WTC11 (cell line): ENCODE results near the gene NDUFV2. TPM values are rescaled to one million over a fixed set of nuclear protein-coding genes. Genes with fewer than 3 reads are reported as not detected.

Source experiments
- ATAC-seq: fragments of 200-7000 bp; cut with Tn5 transposase; 2 replicates; pipeline ENCODE4 v1.10.0; 2021; ENCODE audit warnings: mild to moderate bottlenecking, moderate library complexity
- CTCF ChIA-PET: fragments of 300-600 bp; sonication (Branson Sonifier 250); formaldehyde crosslinking; loops from one replicate; lab custom pipeline; 2021; ENCODE audit warnings: antibody characterized with exemption; lab: Charles Lee
- POLR2A ChIA-PET: fragments of 350-600 bp; sonication (Branson Sonifier 250); formaldehyde crosslinking; loops from one replicate; lab custom pipeline; 2021; ENCODE audit warnings: antibody characterized with exemption; lab: Charles Lee
- DNase-seq: peaks from one replicate; pipeline ENCODE4 v3.0.0; 2021; ENCODE audit warnings: low spot score
- H3K27ac Mint-ChIP-seq: 2 replicates; pipeline ENCODE4 v1.8.0; 2021; ENCODE audit warnings: mixed read lengths
- H3K27me3 Mint-ChIP-seq: 2 replicates; pipeline ENCODE4 v1.8.0; 2021; ENCODE audit warnings: low read depth, mild to moderate bottlenecking, moderate library complexity, mixed read lengths
- H3K36me3 Mint-ChIP-seq: 2 replicates; pipeline ENCODE4 v1.8.0; 2021; ENCODE audit warnings: mixed read lengths
- H3K4me1 Mint-ChIP-seq: 2 replicates; pipeline ENCODE4 v1.8.0; 2022; ENCODE audit warnings: mixed read lengths
- H3K4me3 Mint-ChIP-seq: 2 replicates; pipeline ENCODE4 v1.8.0; 2021; ENCODE audit warnings: mild to moderate bottlenecking, moderate library complexity, mixed read lengths
- H3K9me3 Mint-ChIP-seq: 2 replicates; pipeline ENCODE4 v1.8.0; 2021; ENCODE audit warnings: mixed read lengths
- ATF1 ChIP-seq: sonication (generic); formaldehyde crosslinking; IDR thresholded peaks from 2 replicates; pipeline ENCODE4 v1.8.1; 2023; ENCODE audit warnings: mild to moderate bottlenecking, moderate library complexity, missing genetic modification reagents
- ATF3 ChIP-seq: sonication (generic); formaldehyde crosslinking; conservative IDR thresholded peaks from 2 replicates; pipeline ENCODE4 v1.8.1; 2022; ENCODE audit warnings: mild to moderate bottlenecking, missing genetic modification reagents
- CREB1 ChIP-seq: sonication (generic); formaldehyde crosslinking; IDR thresholded peaks from 2 replicates; pipeline ENCODE4 v1.8.0; 2023; ENCODE audit warnings: mild to moderate bottlenecking, missing genetic modification reagents
- EMX1 ChIP-seq: fragments of 250-450 bp; sonication (Bioruptor Pico); IDR thresholded peaks from 2 replicates; pipeline ENCODE4 v1.8.0; 2021; ENCODE audit warnings: mild to moderate bottlenecking
- GRHL2 ChIP-seq: fragments of 250-450 bp; sonication (Bioruptor Pico); IDR thresholded peaks from 2 replicates; pipeline ENCODE4 v1.8.0; 2022; ENCODE audit warnings: mild to moderate bottlenecking, moderate library complexity; ENCODE audit not compliant: insufficient replicate concordance, severe bottlenecking
- GTF2I ChIP-seq: fragments of 250-450 bp; sonication (Bioruptor Pico); conservative IDR thresholded peaks from 2 replicates; pipeline ENCODE4 v1.4.0; 2021; ENCODE audit warnings: mild to moderate bottlenecking
- NFATC4 ChIP-seq: fragments of 250-450 bp; sonication (Bioruptor Pico); IDR thresholded peaks from 2 replicates; pipeline ENCODE4 v1.9.0; 2021; ENCODE audit warnings: mild to moderate bottlenecking
- NFE2L1 ChIP-seq: sonication (generic); formaldehyde crosslinking; IDR thresholded peaks from 2 replicates; pipeline ENCODE4 v1.8.1; 2023; ENCODE audit warnings: missing genetic modification reagents
- NR3C1 ChIP-seq: sonication (generic); formaldehyde crosslinking; conservative IDR thresholded peaks from 2 replicates; pipeline ENCODE4 v1.8.1; 2023; ENCODE audit warnings: low read depth, mild to moderate bottlenecking, missing genetic modification reagents
- OVOL2 ChIP-seq: fragments of 250-450 bp; sonication (Bioruptor Pico); IDR thresholded peaks from 2 replicates; pipeline ENCODE4 v1.9.0; 2021; ENCODE audit warnings: mild to moderate bottlenecking, borderline replicate concordance
- PRRX2 ChIP-seq: fragments of 250-450 bp; sonication (Bioruptor Pico); IDR thresholded peaks from 2 replicates; pipeline ENCODE4 v1.8.0; 2021; ENCODE audit warnings: mild to moderate bottlenecking
- TP53 ChIP-seq: sonication (generic); formaldehyde crosslinking; IDR thresholded peaks from 2 replicates; pipeline ENCODE4 v1.8.1; 2023; ENCODE audit warnings: mild to moderate bottlenecking, missing genetic modification reagents
- ZNF232 ChIP-seq: sonication (generic); formaldehyde crosslinking; IDR thresholded peaks from 2 replicates; pipeline ENCODE4 v1.8.0; 2022; ENCODE audit warnings: mild to moderate bottlenecking, missing genetic modification reagents
- ZNF317 ChIP-seq: sonication (generic); formaldehyde crosslinking; IDR thresholded peaks from 2 replicates; pipeline ENCODE4 v1.8.1; 2023; ENCODE audit warnings: low read depth, mild to moderate bottlenecking, moderate library complexity, missing genetic modification reagents, borderline replicate concordance
- total RNA-seq: library from RNA; stranded (reverse); gene quantifications from 3 replicates; pipeline ENCODE4 v1.2.3, GENCODE V29; 2021
- TF ChIP-seq, protein P1 (sequence below): sonication (generic); formaldehyde crosslinking; IDR thresholded peaks from 2 replicates; pipeline ENCODE4 v1.8.0; 2022; ENCODE audit warnings: mild to moderate bottlenecking, missing genetic modification reagents
- TF ChIP-seq, protein P2 (sequence below): sonication (generic); formaldehyde crosslinking; IDR thresholded peaks from 2 replicates; pipeline ENCODE4 v1.8.0; 2022; ENCODE audit warnings: mild to moderate bottlenecking, missing genetic modification reagents
- TF ChIP-seq, protein P3 (sequence below): sonication (generic); formaldehyde crosslinking; IDR thresholded peaks from 2 replicates; pipeline ENCODE4 v1.8.1; 2022; ENCODE audit warnings: missing genetic modification reagents, borderline replicate concordance
- TF ChIP-seq, protein P4 (sequence below): sonication (generic); formaldehyde crosslinking; IDR thresholded peaks from 2 replicates; pipeline ENCODE4 v1.8.1; 2023; ENCODE audit warnings: mild to moderate bottlenecking, missing genetic modification reagents, moderate library complexity

NDUFV2 gene
- total RNA-seq, 1 experiment from 2014 or later: 192 TPM

DNA sequence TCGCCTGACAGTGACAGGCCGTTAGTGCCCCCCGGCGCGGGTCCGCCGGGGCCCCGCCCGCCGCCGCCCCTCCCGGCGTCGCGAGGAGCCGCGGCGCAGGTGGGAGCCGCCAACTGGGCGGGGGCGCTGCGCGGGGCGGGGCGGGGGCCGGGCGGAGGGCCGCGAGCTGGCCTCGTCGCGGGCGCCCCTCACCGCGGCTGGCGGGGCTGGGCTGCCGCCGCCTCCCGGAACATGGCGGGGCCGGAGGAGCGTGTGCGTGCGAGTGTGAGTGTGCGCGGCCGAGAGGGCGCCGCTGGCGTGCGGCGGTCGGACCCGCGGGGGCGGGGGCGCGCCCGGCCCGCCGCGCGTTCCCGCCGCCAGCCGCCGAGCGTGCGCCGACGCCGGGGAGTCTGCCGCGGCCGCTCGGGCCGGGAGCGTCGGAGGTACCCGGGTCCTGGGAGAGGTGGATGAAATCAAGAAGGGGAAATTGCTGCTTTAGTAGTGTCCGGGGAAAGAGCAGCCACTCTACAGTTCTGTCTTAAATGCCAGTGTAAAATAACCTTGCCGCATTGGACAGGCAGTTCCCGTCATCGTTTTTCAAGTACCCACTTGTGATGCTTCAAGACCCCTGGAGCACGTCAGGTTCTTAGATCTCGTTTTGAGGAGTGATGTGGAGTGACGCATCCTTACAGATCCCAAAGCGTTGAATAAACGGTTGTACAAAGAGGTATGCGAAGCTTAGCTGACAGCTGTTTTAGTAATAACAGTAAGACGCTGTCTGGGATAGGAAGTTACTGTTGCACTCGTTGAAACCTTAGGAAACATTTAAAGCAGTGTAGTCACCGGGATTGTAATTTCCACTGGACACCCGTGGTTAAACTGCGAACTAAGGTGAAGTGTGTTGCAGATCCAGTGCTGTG is 34.9 kb downstream of the NDUFV2 start:
- peak; percentile 52 for DNase-seq
- Mint-ChIP-seq H3K27me3 (no peaks in the 10 kb centered on the region), H3K36me3 (peaks cover 12% of the 10 kb centered on the region), H3K9me3 (no peaks in the 10 kb centered on the region), H3K4me1 (peaks cover 40% of the 10 kb centered on the region), H3K27ac (peak overlapping the region; percentile 93), H3K4me3 (peak overlapping the region; percentile 91)
- CTCF ChIA-PET: interaction anchor here (0.6 to 2.0 kb wide), 6 partner anchors 10 to 922 kb away, joined by 3 to 5 read pairs (median 4); partner anchors contain the start of gene TWSG1
- ATAC-seq: peak; percentile 37
- TF ChIP-seq GRHL2 (CRISPR knock-in tag): no peak
- no peak for TF ChIP-seq PRRX2 (CRISPR knock-in tag)
- TF ChIP-seq, protein P1, sequence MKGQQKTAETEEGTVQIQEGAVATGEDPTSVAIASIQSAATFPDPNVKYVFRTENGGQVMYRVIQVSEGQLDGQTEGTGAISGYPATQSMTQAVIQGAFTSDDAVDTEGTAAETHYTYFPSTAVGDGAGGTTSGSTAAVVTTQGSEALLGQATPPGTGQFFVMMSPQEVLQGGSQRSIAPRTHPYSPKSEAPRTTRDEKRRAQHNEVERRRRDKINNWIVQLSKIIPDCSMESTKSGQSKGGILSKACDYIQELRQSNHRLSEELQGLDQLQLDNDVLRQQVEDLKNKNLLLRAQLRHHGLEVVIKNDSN (CRISPR knock-in tag): no peak
- POLR2A ChIA-PET: interaction anchor here (0.7 to 2.4 kb wide), 4 partner anchors 34 to 340 kb away, joined by 3 to 10 read pairs (median 3); partner anchors contain the start of gene TWSG1

DNA sequence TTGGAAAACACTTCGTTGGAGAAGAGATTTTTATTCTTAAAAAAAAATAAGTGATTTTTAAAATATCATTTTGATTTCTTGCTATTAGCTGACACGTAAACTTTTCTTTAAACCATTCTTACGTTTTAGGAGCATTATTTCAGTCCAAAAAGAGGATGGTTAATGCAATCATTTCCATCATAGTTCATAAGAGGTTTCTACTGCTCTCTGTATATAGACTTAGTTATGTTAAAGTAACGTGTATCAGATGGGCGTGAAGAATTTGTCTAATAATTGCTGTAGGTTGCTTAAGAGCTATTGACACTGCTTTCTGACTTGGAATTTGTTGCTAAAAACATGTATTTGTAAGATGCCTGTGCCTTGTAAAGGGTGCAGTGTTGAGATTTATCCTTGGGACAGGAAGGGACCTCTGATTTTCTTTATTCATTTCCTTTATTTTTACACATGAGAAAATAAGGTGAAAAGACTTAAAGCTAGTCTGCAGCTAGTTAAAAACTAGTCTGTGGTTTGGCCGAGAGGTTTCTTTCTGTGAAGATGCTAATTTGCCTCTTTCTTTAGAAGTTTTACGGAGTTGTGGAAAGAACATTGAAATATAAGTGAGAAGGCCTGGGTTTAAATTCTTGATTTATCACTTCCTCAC is 37.0 kb downstream of the NDUFV2 start:
- ChIA-PET POLR2A (no interaction called here), CTCF (interaction anchor here (1.4 kb wide), 1 partner anchor 195 kb away, joined by 3 read pairs; the partner anchor contains the start of gene TWSG1)
- Mint-ChIP-seq H3K4me3 (no peak overlapping the region), H3K4me1 (peaks cover 43% of the 10 kb centered on the region), H3K27ac (no peak overlapping the region), H3K9me3 (no peaks in the 10 kb centered on the region), H3K27me3 (no peaks in the 10 kb centered on the region), H3K36me3 (no peaks in the 10 kb centered on the region)
- ATAC-seq: no peak
- no peak for DNase-seq
- TF ChIP-seq TP53 (CRISPR knock-in tag) (no peak), ZNF232 (CRISPR knock-in tag) (no peak), ATF3 (no peak)

- peaks cover 39% of the 10 kb centered on the region for H3K4me1 Mint-ChIP-seq
- ChIA-PET CTCF (interaction anchor here (1.4 kb wide), 1 partner anchor 194 kb away, joined by 3 read pairs; the partner anchor contains the start of gene TWSG1), POLR2A (no interaction called here)
- no peak for DNase-seq
- no peaks in the 10 kb centered on the region for H3K27me3 Mint-ChIP-seq
- H3K9me3 Mint-ChIP-seq: no peaks in the 10 kb centered on the region
- H3K27ac Mint-ChIP-seq: 0 out of 2 replicates have a peak overlapping the region, but pooled peaks have one; percentile 22
- H3K36me3 Mint-ChIP-seq: no peaks in the 10 kb centered on the region
- TF ChIP-seq EMX1: no peak
- no peak for TF ChIP-seq ZNF317 (CRISPR knock-in tag)
- TF ChIP-seq, protein P2, sequence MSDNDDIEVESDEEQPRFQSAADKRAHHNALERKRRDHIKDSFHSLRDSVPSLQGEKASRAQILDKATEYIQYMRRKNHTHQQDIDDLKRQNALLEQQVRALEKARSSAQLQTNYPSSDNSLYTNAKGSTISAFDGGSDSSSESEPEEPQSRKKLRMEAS (CRISPR knock-in tag): no peak
- TF ChIP-seq NR3C1 (CRISPR knock-in tag): no peak
- no peak for TF ChIP-seq OVOL2 (CRISPR knock-in tag)
- TF ChIP-seq ATF1 (CRISPR knock-in tag): no peak
- no peak for TF ChIP-seq GTF2I (CRISPR knock-in tag)
- TF ChIP-seq, protein P3, sequence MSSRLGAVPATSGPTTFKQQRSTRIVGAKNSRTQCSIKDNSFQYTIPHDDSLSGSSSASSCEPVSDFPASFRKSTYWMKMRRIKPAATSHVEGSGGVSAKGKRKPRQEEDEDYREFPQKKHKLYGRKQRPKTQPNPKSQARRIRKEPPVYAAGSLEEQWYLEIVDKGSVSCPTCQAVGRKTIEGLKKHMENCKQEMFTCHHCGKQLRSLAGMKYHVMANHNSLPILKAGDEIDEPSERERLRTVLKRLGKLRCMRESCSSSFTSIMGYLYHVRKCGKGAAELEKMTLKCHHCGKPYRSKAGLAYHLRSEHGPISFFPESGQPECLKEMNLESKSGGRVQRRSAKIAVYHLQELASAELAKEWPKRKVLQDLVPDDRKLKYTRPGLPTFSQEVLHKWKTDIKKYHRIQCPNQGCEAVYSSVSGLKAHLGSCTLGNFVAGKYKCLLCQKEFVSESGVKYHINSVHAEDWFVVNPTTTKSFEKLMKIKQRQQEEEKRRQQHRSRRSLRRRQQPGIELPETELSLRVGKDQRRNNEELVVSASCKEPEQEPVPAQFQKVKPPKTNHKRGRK (CRISPR knock-in tag): no peak
- TF ChIP-seq NFATC4: no peak
- no peak for TF ChIP-seq CREB1 (CRISPR knock-in tag)
- TF ChIP-seq, protein P4, sequence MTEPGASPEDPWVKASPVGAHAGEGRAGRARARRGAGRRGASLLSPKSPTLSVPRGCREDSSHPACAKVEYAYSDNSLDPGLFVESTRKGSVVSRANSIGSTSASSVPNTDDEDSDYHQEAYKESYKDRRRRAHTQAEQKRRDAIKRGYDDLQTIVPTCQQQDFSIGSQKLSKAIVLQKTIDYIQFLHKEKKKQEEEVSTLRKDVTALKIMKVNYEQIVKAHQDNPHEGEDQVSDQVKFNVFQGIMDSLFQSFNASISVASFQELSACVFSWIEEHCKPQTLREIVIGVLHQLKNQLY (CRISPR knock-in tag): no peak
- no peak for TF ChIP-seq NFE2L1 (CRISPR knock-in tag)
- TF ChIP-seq TP53 (CRISPR knock-in tag): no peak
- TF ChIP-seq, all 79 proteins: peak for 0
- H3K4me3 Mint-ChIP-seq: no peak overlapping the region
- no peak for ATAC-seq
Observed at GRCh38 chr18:9140381-9140780, 37.9 kb downstream of the NDUFV2 start.
